Stromal cell of bone marrow (primary cell): ENCODE results near the gene ZC3H15.
"Not testable (repeated sequence)": the region's sequence is repeated elsewhere in the genome, so short reads cannot be mapped to it uniquely, and the experiment has no call there.

Experiments
- DNase-seq: peaks from one replicate; pipeline ENCODE4 v3.0.0-alpha.2; 2012; ENCODE audit warnings: low read depth

ZC3H15 gene

GRCh38 chr2:186485871-186486650, at the start of gene ZC3H15:
TSS of gene ZC3H15 (plus strand) at chr2:186486260. CDS start at chr2:186486383, 123 bp downstream.
- peak; percentile 96 for DNase-seq

DNA sequence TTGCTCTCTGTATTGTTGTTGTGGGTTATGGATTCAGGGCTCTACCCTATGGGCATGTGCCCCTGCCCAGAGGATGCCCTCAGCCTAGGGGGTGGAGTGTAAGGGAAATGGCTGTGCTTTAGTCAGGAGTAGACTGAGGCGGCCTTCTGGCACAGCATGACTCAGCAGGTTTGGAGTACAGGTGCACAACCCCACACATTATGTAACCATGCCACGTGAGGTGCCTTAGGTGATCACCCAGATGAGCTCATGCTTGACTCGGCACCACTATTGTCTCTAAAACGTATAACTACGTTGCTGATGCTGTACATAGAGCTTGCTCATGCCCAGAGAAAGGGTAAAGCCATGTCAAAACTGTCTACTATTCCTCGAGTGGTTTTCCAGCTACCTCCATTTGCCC, 48.3 kb upstream of the ZC3H15 start:
- no peak for DNase-seq

GRCh38 chr2:186439673-186440095, 46.4 kb upstream of the ZC3H15 start:
- not testable (repeated sequence) for DNase-seq

DNA sequence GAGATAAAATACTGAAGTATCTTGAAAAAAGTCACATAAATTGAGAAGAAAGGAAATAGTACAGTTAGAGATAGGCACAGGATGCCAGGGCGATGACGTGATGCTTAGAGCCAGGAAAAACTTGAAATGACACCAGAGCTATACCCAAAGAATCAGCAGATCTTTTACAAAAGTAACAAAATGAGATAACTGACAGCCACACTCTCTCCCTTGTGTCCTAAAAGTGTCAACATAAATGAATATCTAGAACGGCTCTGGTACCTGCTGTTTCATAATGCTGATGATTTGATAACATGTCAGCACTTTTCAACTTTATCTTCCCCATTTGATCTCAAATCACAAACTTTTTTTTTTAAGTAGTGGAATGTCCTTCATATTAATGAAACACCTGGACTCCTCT, 45.6 kb upstream of the ZC3H15 start:
- DNase-seq = no peak

GRCh38 chr2:186442885-186443284, 43.2 kb upstream of the ZC3H15 start:
- no peak for DNase-seq

- DNase-seq = no peak
Observed at GRCh38 chr2:186443851-186444250, 42.2 kb upstream of the ZC3H15 start.

- no peak for DNase-seq
Observed at GRCh38 chr2:186445506-186445905, 40.6 kb upstream of the ZC3H15 start.

- no peak for DNase-seq
Observed at GRCh38 chr2:186455613-186456012, 30.4 kb upstream of the ZC3H15 start.

DNA sequence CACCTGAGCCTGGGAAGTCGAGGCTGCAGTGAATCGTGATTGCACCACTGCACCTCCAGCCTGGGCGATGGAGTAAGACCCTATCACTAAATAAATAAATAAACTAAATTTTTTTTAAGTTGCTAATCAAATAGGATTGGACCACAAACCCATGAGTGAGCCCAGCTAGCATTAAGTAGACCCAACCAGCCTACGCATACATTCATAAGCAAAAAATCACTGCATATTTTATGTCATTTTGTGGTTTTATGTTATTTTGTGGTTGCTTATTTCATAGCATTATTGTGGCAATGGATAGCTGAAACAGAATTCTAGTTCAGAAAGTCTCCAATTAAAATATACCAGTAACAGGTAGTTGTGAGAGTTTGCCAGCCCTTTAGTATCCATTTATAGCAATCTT, 29.1 kb upstream of the ZC3H15 start:
- DNase-seq = peak; percentile 29

DNA sequence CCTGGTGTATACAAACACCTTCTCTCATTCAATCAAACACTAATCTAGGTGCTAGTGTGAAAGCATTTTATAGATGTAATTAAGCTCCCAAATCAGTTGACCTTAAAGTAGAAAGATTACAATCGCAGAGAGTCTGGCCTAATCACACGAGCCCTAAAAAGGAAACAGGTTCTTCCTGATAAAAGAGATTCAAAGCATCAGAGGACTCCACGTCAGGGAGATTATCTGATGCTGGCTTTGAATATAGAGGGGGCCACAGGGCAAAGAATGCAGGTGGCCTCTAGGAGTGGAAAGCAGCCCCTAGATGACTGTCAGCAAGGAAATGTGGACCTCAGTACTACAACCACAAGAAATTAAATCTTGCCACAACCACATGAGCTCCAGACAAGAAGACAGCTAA, 28.2 kb upstream of the ZC3H15 start:
- DNase-seq = no peak

- no peak for DNase-seq
Observed at GRCh38 chr2:186459009-186459408, 27.1 kb upstream of the ZC3H15 start.

DNA sequence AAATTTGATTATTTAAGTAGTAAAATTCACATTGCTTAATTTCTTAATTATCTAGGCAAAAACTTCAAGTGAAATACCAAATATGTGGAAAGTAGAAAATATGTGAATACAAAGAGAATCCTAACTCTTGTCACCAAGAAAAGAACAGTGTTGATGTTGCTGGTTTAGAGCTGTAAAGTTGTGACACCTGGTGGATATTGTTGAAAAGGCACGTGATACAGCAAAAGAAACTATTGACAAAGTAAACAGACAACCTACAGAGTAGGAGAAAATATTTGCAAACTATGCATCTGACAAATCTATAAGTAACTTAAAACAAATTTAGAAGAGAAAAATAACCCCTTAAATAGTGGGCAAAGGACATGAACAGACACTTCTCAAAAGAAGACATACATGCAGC, 25.6 kb upstream of the ZC3H15 start:
- no peak for DNase-seq

GRCh38 chr2:186466743-186467142, 19.3 kb upstream of the ZC3H15 start:
- DNase-seq = no peak

- no peak for DNase-seq
Observed at GRCh38 chr2:186467421-186467820, 18.6 kb upstream of the ZC3H15 start.

DNA sequence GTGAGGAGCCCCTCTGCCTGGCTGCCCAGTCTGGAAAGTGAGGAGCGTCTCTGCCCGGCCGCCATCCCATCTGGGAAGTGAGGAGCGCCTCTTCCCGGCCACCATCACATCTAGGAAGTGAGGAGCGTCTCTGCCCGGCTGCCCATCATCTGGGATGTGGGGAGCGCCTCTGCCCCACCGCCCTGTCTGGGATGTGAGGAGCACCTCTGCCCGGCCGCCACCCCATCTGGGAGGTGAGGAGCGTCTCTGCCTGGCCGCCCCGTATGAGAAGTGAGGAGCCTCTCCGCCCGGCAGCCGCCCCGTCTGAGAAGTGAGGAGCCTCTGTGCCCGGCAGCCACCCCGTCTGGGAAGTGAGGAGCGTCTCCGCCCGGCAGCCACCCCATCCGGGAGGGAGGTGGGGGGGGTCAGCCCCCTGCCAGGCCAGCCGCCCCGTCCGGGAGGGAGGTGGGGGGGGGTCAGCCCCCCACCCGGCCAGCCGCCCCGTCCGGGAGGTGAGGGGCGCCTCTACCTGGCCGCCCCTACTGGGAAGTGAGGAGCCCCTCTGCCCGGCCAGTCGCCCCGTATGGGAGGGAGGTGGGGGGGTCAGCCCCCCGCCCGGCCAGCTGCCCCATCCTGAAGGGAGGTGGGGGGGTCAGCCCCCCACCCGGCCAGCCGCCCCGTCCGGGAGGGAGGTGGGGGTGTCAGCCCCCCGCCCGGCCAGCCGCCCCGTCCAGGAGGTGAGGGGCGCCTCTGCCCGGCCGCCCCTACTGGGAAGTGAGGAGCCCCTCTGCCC, 13.2 kb upstream of the ZC3H15 start:
- DNase-seq = not testable (repeated sequence)

DNA sequence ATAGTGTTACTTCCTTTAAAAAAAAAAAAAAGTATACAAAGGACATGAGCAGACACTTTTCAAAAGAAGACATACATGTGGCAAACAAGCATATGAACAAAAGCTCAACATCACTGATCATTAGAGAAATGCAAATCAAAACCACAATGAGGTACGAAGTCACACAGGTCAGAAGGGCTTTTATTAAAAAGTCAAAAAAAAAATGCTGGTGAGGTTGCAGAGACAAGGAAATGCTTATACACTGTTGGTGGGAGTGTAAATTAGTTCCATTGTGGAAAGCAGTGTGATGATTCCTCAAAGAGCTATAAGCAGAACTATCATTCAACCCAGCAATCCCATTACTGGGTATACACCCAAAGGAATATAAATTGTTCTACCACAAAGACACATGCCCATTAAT, 11.8 kb upstream of the ZC3H15 start:
- not testable (repeated sequence) for DNase-seq

- no peak for DNase-seq
Observed at GRCh38 chr2:186477790-186478189, 8.3 kb upstream of the ZC3H15 start.

DNA sequence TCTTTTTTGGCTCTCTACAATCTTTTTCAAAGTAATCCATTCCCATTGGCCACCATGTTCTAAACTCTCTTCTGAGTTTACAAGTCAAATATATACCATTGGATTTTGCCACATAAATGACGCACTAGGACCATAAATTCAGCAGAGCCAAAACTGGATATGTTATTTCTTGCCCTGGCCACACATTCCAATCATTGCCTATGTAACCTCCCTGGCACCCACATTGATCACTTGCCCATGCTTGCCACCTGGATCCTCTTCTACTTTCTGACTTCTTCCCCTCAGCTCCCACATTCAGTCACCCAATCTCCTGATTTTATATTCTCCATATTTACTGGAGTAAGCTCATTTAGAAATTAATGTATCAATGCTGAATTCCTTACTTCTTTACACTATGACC, 5.1 kb upstream of the ZC3H15 start:
- DNase-seq = no peak

- no peak for DNase-seq
Observed at GRCh38 chr2:186484062-186484735, 1.9 kb upstream of the ZC3H15 start.

DNA sequence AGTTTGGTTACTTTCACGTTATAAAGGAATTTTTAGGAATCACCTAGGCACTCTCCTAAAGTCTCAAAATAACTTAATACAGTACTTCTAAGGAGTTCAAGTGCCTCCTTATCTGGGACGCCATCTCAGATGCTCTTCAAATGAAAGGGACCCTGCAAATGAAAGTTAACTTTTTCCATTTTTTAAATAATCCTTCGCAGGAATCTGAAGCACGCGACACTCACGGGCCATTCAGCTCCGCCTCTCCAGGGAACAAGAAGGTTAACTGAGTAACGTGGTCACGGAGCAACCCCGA, 537 bp upstream of the ZC3H15 start:
- DNase-seq = no peak

DNA sequence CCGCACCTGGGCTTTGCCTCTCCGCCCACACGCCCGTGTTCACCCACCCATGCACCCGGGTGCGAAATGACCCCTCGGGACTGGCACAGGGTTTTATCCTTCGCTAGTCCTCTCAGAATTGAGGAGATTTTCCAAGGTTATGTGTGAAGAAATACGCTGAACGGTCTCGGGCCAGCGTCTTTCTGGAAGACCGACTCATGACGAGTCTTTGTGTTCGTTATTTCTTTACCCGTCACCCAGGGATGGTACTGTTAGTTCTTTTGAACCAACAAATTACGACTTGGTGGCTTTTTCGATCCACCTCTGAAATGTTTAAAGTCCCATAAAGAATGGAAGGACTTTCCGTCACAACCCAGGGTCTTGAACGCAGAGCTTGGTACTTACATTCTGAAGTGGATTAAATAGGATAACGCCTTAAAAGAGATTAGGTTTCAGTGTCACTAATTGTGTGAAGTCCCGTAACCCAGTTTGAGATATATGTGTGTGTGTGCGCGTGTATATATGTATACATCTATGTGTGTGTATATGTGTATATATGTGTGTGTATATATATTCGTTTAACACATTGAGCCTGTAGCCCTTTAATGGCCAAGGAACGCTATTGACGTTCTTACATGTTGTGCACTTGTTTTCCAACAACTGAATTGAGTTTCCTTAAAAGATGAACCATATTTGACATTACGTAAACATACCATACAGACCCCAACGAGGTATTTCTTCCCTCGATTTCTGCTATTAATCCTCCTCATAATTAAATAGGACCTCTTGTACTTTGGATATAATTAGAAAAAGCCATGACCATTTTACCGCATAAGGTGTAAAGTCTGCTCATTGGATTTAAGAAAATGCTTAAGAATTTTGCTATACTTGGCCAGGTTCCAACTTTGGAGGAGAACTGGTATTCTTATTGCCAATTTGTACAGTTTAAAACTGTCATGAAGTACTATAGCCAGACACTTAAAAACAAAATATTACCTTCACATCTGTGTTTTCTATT, 889 bp downstream of the ZC3H15 start:
- no peak for DNase-seq

DNA sequence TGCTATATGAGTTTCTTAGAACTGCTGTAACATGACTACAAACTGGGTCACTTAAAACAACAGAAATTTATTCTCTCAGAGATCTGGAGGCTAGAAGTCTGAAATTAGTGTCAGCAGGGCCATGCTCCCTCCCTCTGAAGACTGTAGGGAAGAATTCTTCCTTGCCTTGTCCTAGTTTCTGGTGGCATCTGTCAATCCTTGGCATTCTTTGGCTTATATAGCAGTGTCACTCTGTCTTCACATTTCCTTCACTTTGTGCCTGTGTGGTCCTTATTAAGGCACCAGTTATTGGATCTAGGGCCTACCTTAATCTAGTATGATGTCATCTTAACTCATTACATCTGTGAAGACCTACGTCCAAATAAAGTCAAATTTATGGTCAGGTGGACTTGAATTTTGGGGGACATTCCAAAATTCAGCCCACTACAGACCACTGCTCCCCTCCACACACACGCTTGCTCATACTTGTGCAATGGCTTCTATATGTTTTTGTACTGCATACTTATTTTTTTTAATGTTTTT, 7.6 kb downstream of the ZC3H15 start:
- no peak for DNase-seq
